Activated CD4-positive, alpha-beta memory T cell treated with anti-CD3 and anti-CD28 coated beads, Interleukin-2, amount 10 ng/mL, durations not matched to agents 7 days and 5 days (primary cell): ENCODE results near the gene DCDC2. TPM values are rescaled to one million over a fixed set of nuclear protein-coding genes. Genes with fewer than 3 reads are reported as not detected.

Experiments
- CTCF ChIA-PET: fragments of 350-600 bp; sonication (Branson Sonifier 250); formaldehyde crosslinking; loops from one replicate; lab custom pipeline; 2021; ENCODE audit warnings: antibody characterized with exemption, inconsistent platforms; lab: Charles Lee
- POLR2A ChIA-PET: fragments of 350-600 bp; sonication (Branson Sonifier 250); formaldehyde crosslinking; loops from one replicate; lab custom pipeline; 2021; ENCODE audit warnings: antibody characterized with exemption; lab: Charles Lee
- DNase-seq: peaks from one replicate; pipeline ENCODE4 v3.0.0-alpha.2; 2020
- H3K27ac Mint-ChIP-seq: one replicate; pipeline ENCODE4 v1.8.0; 2021; ENCODE audit warnings: mild to moderate bottlenecking, mixed read lengths
- H3K27me3 Mint-ChIP-seq: one replicate; pipeline ENCODE4 v1.8.0; 2021; ENCODE audit warnings: mixed read lengths
- H3K36me3 Mint-ChIP-seq: one replicate; pipeline ENCODE4 v1.8.0; 2021; ENCODE audit warnings: low read depth, mixed read lengths
- H3K4me1 Mint-ChIP-seq: one replicate; pipeline ENCODE4 v1.8.0; 2021; ENCODE audit warnings: mixed read lengths
- H3K4me3 Mint-ChIP-seq: one replicate; pipeline ENCODE4 v1.8.0; 2021; ENCODE audit warnings: mild to moderate bottlenecking, mixed read lengths
- H3K9me3 Mint-ChIP-seq: one replicate; pipeline ENCODE4 v1.8.0; 2021; ENCODE audit warnings: mixed read lengths
- total RNA-seq, 2 experiments: library from RNA; stranded (reverse); gene quantifications; one replicate each; pipeline ENCODE4 v1.2.3, GENCODE V29; 2021

Gene DCDC2
- total RNA-seq, 2 experiments from 2014 or later, result not detected

DNA sequence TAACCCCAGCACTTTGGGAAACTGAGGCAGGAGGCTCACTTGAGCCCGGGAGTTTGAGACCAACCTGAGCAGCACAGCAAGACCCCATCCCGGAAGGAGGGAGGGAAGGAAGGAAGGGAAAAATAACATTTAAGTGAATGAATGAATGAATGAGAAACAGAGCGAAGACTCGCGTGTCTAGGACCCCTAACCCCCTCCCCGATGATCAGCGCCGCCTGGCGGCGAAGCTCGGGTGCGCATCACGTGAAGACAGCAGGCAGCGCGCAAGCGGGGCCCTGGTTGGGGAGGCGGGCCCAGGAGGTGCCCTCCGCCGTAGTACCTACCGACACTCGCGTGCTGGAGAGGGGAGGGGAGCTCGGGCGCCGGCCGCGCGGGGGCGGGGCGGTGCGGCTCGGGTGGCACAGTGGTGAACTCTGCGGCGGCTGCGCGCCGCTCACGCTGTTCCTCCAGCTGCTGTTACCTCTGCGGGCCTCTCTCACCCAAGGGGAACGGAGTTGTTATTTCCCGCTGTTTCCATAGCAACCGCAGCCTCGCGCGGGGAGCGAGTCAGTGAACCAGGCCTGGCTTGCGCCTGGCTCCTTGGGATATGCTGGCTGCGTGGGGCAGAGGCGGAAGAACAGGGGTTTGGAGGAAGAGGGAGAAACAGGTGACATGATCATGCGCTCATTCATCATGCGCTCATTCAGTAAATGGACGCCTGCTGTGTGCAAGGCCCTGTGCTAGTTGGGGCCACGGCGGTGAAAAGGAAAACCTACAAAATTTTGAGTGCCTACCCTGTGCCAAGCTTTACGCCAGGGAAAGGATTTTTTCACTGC, 2.0 kb upstream of the DCDC2 start:
- H3K4me3 Mint-ChIP-seq, result peak overlapping the region; percentile 60
- H3K36me3 Mint-ChIP-seq, result no peaks in the 10 kb centered on the region
- H3K27ac Mint-ChIP-seq, result no peak overlapping the region
- peaks cover 43% of the 10 kb centered on the region for H3K27me3 Mint-ChIP-seq
- ChIA-PET POLR2A (no interaction called here), CTCF (interaction anchor here (0.8 to 2.3 kb wide), 10 partner anchors 9 to 161 kb away, joined by 3 to 9 read pairs (median 4); partner anchors contain the start of gene MRS2)
- peak; percentile 84 for DNase-seq
- H3K9me3 Mint-ChIP-seq, result no peaks in the 10 kb centered on the region
- H3K4me1 Mint-ChIP-seq, result peaks cover 17% of the 10 kb centered on the region

DNA sequence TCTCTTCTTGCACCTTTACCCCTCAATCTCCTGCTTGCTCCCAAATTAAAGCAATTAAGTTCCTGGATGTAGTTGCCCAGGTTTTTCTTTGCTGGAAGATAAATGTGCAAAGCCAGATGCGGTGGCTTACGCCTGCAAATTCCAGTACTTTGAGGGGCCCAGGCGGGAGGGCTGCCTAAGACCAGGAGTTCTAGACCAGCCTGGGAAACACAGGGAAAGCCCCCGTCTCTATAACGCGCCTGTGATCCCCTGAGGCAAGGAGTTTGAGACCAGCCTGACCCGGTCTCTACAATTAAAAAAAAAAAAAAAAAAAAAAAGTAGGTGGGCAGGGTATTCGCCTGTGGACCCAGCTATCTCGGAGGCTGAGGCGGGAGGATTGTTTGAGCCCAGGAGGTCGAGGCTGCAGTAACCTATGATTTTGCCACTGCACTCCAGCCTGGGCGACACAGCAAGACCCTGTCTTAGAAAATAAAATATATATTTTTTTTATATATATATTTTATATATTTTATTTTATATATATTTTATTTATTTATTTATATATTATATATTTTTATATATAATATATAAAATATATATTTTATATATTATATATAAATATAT, 461 bp upstream of the DCDC2 start:
- Mint-ChIP-seq H3K9me3 (no peaks in the 10 kb centered on the region), H3K27ac (no peak overlapping the region), H3K36me3 (no peaks in the 10 kb centered on the region), H3K4me3 (peak overlapping the region; percentile 47), H3K4me1 (peaks cover 17% of the 10 kb centered on the region), H3K27me3 (peaks cover 43% of the 10 kb centered on the region)
- ChIA-PET CTCF (interaction anchor here (0.7 to 1.4 kb wide), 2 partner anchors 18 to 75 kb away, joined by 3 read pairs; no protein-coding TSS in a partner anchor), POLR2A (no interaction called here)
- no peak for DNase-seq

DNA sequence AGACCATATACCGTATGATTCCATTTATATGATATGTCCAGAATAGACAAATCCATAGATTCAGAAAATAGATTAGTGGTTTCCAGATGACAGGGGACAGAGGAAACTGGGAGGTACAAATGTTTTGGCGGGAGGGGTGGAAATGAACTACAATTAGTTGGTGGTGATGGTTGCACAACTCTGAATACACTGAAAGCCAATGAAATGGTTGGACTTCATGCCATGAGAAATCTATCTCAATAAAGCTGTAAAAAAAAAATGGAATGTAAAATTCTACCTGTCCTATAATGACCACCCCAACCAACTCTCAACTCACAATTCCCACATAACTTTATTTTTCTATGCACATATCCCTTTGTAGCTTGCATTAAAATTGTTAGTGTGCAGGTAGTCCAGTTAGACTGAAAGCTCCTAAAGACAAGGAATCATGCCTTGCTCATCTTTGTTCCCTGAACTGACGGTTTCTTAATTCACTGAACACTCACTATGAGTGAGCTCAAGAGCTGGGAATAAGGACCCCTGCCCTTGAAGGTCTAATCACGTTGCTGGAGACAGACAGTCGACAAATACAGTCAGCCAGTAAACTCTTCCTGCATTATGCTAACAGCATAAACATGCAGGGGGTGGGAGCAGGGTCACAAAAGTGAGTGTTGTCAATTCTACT, 1.4 kb downstream of the DCDC2 start:
- Mint-ChIP-seq H3K4me1 (peaks cover 17% of the 10 kb centered on the region), H3K9me3 (no peaks in the 10 kb centered on the region), H3K27ac (no peak overlapping the region), H3K36me3 (no peaks in the 10 kb centered on the region), H3K4me3 (no peak overlapping the region), H3K27me3 (peaks cover 41% of the 10 kb centered on the region)
- ChIA-PET POLR2A (no interaction called here), CTCF (interaction anchor here (0.9 kb wide), 1 partner anchor 13 kb away, joined by 3 read pairs; no protein-coding TSS in a partner anchor)
- DNase-seq, result no peak

DNA sequence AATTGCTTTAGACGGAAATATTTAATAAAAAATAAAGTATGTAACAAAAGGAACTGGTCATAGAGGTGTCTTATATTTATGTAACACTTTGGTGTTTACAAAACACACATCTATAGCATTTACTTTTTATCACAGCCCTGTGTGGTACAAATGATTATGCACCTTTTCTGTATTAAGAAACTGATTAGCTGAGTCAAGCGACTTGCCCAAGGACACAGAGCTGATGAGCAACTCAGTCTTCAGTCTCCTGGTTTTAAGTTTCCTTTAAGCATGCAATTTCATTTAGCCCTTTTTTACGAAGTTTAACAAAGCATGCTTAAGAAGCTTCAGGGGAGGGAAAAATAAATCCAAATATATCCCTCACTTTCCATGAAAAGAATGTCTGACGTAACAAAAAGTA, 2.5 kb downstream of the DCDC2 start:
- H3K9me3 Mint-ChIP-seq, result no peaks in the 10 kb centered on the region
- H3K36me3 Mint-ChIP-seq, result no peaks in the 10 kb centered on the region
- ChIA-PET POLR2A (no interaction called here), CTCF (interaction anchor here (0.9 kb wide), 1 partner anchor 12 kb away, joined by 3 read pairs; no protein-coding TSS in a partner anchor)
- H3K27me3 Mint-ChIP-seq, result peaks cover 49% of the 10 kb centered on the region
- no peak overlapping the region for H3K4me3 Mint-ChIP-seq
- no peak for DNase-seq
- H3K27ac Mint-ChIP-seq, result no peak overlapping the region
- H3K4me1 Mint-ChIP-seq, result peaks cover 15% of the 10 kb centered on the region

DNA sequence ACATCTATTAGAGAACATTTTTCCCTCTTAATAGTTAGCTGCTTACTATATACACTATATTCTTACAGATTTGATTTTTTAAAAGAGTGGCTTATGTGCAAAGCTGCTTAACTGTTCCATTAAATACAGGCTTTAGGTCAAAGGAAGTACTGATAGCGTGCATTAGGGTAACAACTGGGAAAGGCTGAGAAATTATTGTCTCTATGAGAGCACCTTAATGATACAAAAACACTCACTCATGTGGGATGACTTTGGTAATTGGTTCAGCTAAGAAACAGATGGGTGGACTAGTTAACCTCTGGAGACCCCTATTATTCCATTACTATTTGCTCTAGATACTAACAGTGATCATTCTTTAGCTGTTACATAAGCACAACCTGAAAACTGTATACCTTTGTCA, 4.0 kb downstream of the DCDC2 start:
- H3K36me3 Mint-ChIP-seq, result no peaks in the 10 kb centered on the region
- ChIA-PET CTCF (no interaction called here), POLR2A (no interaction called here)
- DNase-seq, result no peak
- H3K27me3 Mint-ChIP-seq, result peaks cover 50% of the 10 kb centered on the region
- peaks cover 8% of the 10 kb centered on the region for H3K4me1 Mint-ChIP-seq
- no peaks in the 10 kb centered on the region for H3K9me3 Mint-ChIP-seq
- H3K27ac Mint-ChIP-seq, result no peak overlapping the region
- no peak overlapping the region for H3K4me3 Mint-ChIP-seq

DNA sequence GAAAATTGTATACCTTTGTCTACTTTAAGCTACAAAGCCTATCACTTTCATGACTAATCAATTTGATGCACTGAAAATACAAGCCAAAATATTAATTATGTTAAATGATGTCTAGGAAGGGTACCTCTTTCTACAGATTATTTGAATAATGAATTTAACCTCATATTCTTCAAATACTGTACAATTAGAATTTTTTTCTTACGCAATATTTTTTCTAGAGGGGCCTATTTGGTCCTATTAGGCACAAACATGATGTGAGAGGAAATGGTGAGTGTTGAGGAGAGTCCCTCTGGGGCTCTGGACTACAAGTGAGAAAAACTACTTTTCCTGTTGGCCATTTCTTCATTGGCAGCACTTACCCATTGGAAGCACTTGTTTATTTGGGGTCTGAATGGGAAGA, 5.4 kb downstream of the DCDC2 start:
- no peak for DNase-seq
- Mint-ChIP-seq H3K27me3 (peaks cover 52% of the 10 kb centered on the region), H3K36me3 (no peaks in the 10 kb centered on the region), H3K4me3 (no peak overlapping the region), H3K4me1 (no peaks in the 10 kb centered on the region), H3K27ac (no peak overlapping the region), H3K9me3 (no peaks in the 10 kb centered on the region)
- CTCF ChIA-PET, result no interaction called here
- POLR2A ChIA-PET, result no interaction called here

DNA sequence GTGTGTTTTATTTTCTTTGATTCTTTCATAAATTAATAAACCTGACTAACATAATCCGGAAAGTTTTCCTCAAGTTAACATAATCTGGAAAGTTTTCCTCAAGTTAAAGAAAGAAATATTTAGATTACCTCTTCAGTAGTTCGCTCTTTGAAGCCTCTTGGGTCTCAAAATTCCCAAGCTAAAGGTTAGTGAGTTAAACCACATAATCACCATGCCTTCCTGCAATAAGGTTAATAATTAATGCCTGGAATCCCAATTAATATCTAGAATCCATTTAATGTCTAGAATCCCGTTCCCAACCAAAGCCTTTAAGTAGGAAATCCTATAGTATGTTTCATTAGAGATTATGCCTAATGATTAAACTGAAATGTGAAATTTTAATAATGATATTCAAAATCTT, 12.9 kb downstream of the DCDC2 start:
- Mint-ChIP-seq H3K4me3 (no peak overlapping the region), H3K27ac (no peak overlapping the region), H3K36me3 (no peaks in the 10 kb centered on the region), H3K27me3 (peaks cover 34% of the 10 kb centered on the region), H3K9me3 (no peaks in the 10 kb centered on the region), H3K4me1 (no peaks in the 10 kb centered on the region)
- no peak for DNase-seq
- CTCF ChIA-PET, result no interaction called here
- POLR2A ChIA-PET, result no interaction called here

DNA sequence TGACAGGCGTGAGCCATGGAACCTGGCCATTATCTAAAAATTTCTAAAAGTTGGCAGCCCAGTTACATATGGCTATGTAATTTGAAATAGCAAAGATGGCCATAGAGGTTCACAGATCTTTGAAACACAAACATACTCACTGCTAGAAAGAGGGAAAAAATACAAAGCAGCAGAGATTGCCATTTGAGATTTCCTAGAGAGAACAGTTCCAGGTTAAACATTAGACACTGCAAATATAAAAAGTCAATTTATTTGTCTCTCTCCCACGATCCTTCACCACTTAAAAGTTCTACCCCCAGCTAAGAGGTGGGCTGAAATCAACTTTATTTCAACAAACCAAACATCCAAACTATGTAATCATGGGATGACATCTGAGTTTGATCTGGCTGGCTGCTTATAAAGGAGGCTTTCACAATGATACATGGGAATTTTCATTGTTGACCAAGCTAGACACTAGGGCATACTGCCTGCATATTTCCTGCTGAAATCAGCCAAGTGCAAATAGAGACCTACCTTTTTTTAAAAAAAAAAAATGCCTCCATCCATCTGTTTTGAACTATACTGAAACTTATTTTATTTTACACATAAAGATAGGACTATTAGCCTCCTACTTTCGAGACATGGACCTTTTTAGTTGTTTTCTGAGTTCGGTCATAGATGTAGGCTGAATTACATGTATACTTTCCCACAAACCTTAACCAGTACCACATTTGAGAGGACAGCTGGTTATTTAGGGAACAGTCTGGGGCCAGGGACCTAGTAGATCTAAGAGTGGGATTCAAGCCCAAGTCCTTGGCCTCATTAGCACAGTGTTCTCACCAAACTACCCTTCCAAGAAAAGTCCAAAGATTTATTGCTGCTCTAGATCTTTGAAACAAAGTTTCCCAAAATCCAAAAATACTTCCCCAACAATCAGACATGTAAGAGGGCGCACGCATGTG, 16.6 kb downstream of the DCDC2 start:
- CTCF ChIA-PET, result no interaction called here
- no peaks in the 10 kb centered on the region for H3K4me1 Mint-ChIP-seq
- peaks cover 2% of the 10 kb centered on the region for H3K9me3 Mint-ChIP-seq

DNA sequence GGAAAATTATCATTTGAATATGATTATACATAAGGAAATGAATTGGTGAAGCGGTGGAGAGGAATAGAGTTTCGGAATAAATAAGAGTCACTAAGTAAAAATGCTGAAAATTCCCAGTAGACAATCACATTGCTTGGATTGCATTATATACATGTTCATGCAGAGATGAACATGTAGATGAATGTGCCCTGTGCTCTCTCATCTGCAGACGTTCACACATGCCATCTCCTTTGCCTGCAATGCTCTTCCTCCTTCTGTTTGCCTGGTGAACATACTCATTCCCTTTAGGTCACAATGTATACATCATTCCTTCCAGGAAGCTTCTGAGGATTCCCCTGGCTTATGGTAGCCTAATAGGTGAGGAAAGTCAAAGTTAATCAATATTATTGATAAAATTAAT, 17.9 kb downstream of the DCDC2 start:
- ChIA-PET POLR2A (no interaction called here), CTCF (no interaction called here)
- Mint-ChIP-seq H3K9me3 (peaks cover 2% of the 10 kb centered on the region), H3K36me3 (no peaks in the 10 kb centered on the region), H3K27me3 (peaks cover 11% of the 10 kb centered on the region), H3K27ac (no peak overlapping the region), H3K4me3 (no peak overlapping the region), H3K4me1 (no peaks in the 10 kb centered on the region)
- DNase-seq, result no peak

More for the DNA sequence above, 16.6 kb downstream of the DCDC2 start:
- no peak for DNase-seq
- POLR2A ChIA-PET, result no interaction called here
- no peak overlapping the region for H3K4me3 Mint-ChIP-seq
- peaks cover 16% of the 10 kb centered on the region for H3K27me3 Mint-ChIP-seq
- no peak overlapping the region for H3K27ac Mint-ChIP-seq
- no peaks in the 10 kb centered on the region for H3K36me3 Mint-ChIP-seq

DNA sequence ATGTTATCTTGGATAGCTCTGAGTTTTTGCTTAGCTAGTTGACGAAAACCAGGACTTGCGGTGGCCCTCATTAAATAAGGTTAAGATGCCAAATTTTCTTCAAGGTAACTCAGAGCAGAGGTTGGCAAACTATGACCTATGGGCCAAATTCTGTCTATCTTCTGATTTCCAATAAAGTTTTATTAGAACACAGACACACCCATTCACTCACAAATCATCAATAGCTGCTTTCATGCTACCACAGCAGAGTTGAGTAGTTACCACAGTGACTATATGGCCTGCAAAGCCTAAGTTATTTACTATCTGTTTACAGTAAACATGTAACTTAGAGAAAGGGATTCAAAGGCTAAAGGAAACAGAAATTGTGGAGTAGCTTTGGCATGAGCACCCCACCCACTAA, 23.6 kb downstream of the DCDC2 start:
- DNase-seq, result no peak
- Mint-ChIP-seq H3K4me1 (no peaks in the 10 kb centered on the region), H3K9me3 (peaks cover 2% of the 10 kb centered on the region), H3K36me3 (no peaks in the 10 kb centered on the region), H3K27me3 (peaks cover 7% of the 10 kb centered on the region), H3K4me3 (no peak overlapping the region), H3K27ac (no peak overlapping the region)
- ChIA-PET POLR2A (no interaction called here), CTCF (no interaction called here)

DNA sequence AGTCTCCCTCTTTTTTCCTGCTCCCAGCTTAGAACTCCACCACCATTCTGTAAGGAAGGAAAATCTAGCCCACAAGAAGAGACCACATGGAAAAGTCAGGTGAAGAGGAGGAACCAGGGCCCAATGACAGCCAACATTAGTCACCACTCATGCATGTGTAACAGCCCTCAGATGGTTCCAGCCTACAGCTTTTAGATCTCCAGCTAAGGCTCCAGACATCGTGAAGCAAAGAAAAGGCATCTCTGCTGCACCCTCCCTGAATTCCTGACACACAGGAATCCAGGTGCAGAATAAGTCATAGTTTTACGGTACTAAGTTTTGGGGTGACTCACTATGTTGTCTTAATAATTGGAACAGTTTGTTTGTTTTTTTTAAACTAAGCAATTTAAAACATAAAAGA, 25.5 kb downstream of the DCDC2 start:
- POLR2A ChIA-PET, result no interaction called here

DNA sequence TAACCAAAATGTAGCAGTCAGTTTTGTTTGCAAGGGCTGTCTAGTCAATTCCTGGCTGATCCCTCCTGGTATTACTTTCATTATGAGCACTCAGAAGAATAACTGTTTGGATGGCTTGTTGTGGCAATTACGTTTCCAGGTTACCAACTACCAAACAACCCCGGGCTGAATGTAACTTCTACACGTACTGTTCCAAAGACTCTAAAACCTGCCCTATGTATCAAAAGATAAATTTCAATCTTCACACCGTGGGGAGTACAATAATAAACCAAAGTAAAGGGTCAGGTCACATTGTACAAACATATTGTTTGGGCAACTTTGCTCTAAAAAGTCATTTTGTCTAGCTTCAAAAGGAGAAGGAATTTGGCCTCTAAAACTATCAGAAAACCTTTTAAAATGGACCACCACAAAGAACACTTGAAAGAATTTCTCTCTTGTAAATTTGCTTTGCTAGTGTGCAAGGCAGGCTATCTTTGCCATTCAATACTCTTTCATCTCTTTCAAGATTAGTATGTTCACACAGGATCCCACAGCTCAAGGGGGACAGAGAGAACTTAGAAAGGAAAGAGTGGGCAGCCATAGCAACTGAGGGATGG, 27.6 kb downstream of the DCDC2 start:
- DNase-seq, result no peak
- no peak overlapping the region for H3K27ac Mint-ChIP-seq
- H3K4me3 Mint-ChIP-seq, result no peak overlapping the region
- no peaks in the 10 kb centered on the region for H3K9me3 Mint-ChIP-seq
- no peaks in the 10 kb centered on the region for H3K4me1 Mint-ChIP-seq
- POLR2A ChIA-PET, result no interaction called here
- peaks cover 7% of the 10 kb centered on the region for H3K27me3 Mint-ChIP-seq
- CTCF ChIA-PET, result no interaction called here
- no peaks in the 10 kb centered on the region for H3K36me3 Mint-ChIP-seq

More for the DNA sequence above, 25.5 kb downstream of the DCDC2 start:
- H3K4me1 Mint-ChIP-seq, result no peaks in the 10 kb centered on the region
- DNase-seq, result no peak
- H3K27me3 Mint-ChIP-seq, result peaks cover 7% of the 10 kb centered on the region
- H3K4me3 Mint-ChIP-seq, result no peak overlapping the region
- CTCF ChIA-PET, result no interaction called here
- H3K9me3 Mint-ChIP-seq, result no peaks in the 10 kb centered on the region
- H3K36me3 Mint-ChIP-seq, result no peaks in the 10 kb centered on the region
- no peak overlapping the region for H3K27ac Mint-ChIP-seq
